Panc1 (cell line): ENCODE data around the gene RPL35A.

Experiments used
- CTCF ChIP-seq: fragments of 450-650 bp; IDR thresholded peaks from 2 replicates; pipeline ENCODE4 v1.5.1; 2017; ENCODE audit warnings: mild to moderate bottlenecking
- POLR2AphosphoS5 ChIP-seq: IDR thresholded peaks from 2 replicates; pipeline ENCODE4 v1.6.1; 2012; ENCODE audit warnings: mild to moderate bottlenecking, low read depth, low read length, moderate library complexity

GRCh38 chr3:197953881-197954280 lies 3.9 kb downstream of the RPL35A start:
- TF ChIP-seq CTCF (no peak), POLR2AphosphoS5 (no peak)
